Suprapubic skin (tissue), 3 donors: ENCODE results near the gene FAM217B.

Experiments used
- CTCF ChIP-seq, 2 donors: fragments of 200-600 bp in 1 of 2; fragments of 450-650 bp in 1 of 2; sonication (generic) in 1 of 2; IDR thresholded peaks; one replicate each; pipeline ENCODE4 v1.5.1; 2016 to 2019; ENCODE audit warnings: antibody characterized with exemption in 2 of 2, mild to moderate bottlenecking in 1 of 2, moderate library complexity in 1 of 2
- POLR2A ChIP-seq, 2 donors: fragments of 450-650 bp; IDR thresholded peaks; one replicate each; pipeline ENCODE4 v1.6.1; 2017; ENCODE audit warnings: antibody characterized with exemption in 2 of 2, mild to moderate bottlenecking in 2 of 2, moderate library complexity in 2 of 2

GRCh38 chr20:59962155-59962554 lies 22.0 kb downstream of the FAM217B start:
- TF ChIP-seq CTCF (IDR thresholded peaks at IDR 0.05) (no peak), POLR2A (IDR thresholded peaks at IDR 0.05) (no peak)
